HG03342 (cell line): Measurements from ENCODE around the gene NONO.
"Not testable (repeated sequence)": the region's sequence is repeated elsewhere in the genome, so short reads cannot be mapped to it uniquely, and the experiment has no call there.

Experiments
- ATAC-seq: cut with Tn5 transposase; IDR thresholded peaks from one replicate; pipeline ENCODE4 v1.9.1; 2021; ENCODE audit warnings: mild to moderate bottlenecking, moderate library complexity; ENCODE audit not compliant: unreplicated experiment

Gene NONO

GRCh38 chrX:71283403-71284143 lies at the start of gene NONO:
Gene NONO (plus strand): TSS chrX:71283635. CDS start chrX:71290638, 7,003 bp downstream.
- ATAC-seq, result peak; percentile 80

GRCh38 chrX:71235482-71235881 lies 48.0 kb upstream of the NONO start:
- ATAC-seq, result no peak

DNA sequence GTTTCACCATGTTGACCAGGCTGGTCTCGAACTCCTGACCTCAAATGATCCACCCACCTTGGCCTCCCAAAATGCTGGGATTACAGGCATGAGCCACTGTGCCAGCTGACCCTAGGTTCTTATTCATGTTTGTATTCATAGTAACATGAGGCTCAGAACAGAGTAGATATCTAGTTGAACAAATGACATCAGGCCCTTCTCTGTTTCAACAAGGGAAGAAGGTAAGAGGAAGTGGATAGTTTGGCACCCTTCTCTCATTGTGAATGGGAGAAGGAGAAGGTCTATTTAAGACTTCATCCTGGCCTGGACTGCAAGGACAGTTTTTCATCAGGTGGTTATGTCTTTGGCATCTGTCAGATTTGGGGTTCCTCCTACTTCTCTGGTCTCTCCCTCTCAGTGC lies 46.6 kb upstream of the NONO start:
- no peak for ATAC-seq

GRCh38 chrX:71239781-71240180 lies 43.7 kb upstream of the NONO start:
- ATAC-seq, result no peak

DNA sequence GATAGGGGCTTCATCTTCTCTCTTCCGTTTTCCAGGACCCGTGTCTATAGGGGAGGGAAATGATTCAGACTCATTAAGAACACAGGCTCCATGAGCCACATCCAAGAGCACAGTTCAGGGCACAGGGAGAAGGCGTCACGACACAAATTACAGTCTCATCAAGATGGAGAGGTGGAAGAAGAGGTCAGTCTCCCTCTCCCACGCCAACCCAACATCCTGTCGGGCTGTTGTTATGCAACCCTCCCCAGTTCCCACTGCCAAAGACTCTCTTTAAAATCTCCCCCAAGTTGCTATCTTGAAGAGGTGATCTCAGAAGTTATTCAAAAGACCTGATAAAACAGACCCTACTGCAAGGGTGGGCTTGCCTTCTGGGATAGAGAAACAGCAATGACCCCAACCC lies 42.1 kb upstream of the NONO start:
- ATAC-seq, result no peak

DNA sequence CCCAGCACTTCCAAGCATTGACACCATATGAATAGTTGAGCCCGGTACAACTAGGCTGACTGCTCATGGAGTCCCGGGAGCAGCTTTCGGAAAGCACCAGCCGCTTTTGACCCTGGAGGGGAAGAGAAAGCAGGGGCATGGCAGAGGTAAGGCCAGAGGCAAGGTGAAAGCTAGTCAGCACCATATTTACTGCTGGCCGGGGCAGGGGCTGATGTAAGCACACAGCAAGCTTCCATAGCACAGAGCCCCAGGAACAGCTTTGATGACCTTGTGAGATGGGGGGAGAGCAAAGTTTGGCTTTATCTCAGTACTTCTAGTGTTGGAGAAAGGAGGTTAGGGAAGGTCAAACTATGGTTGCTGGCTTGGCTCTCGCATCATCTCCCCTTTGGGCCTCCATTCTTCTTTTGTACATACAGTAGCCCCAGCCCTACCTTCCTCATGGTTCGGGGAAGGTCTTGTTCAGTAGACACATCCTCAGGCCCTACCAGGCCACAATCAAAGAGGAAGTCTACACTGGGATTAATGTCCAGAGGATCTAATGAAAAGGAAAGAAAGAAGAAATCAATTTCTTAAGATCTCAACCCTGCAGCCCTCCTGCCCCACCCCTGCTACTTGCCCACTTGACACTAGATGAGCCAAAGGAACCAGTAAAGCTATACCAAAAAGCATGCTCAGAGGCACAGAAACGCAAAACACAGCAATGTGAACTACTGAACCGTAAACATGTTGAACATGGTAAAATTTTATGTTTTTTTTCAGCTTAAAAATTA lies 38.9 kb upstream of the NONO start:
- ATAC-seq, result no peak

DNA sequence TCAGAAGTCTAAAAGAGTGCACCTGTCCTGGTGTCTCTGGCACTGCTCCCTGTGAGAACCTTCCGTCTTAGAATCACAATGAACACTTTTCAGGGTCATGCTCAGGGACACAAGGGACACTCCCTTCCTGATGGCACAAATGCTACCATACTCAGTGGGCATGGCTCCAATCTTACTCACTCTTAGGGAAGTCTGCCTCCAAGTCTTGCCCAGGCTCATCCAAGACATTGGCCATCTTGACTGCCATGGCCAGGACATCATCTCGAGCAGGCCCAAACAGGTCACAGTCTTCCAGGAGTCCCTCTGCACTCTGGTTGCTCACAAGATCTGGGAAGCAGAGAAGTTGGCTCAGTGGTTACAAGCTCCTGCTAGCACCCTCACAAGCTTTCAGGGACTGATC lies 38.3 kb upstream of the NONO start:
- no peak for ATAC-seq

DNA sequence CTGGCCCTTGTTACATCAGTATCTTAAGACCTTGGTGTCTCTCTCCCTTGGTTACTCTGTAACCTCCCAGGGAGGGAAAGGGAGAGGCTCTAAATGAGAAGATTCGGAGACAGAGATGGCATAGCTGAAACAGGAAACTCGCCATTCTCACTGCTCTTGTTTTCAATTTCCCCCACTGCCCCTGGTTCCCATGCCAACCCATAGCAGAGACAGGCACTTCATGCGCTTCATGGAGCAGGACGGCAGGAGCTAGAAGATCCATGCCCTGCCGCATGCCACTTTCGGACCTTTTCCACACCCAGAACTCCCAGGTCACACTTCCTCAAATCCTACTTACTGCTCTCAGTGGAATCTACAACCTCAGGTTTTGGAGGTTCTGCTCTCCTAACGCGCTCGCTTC lies 32.6 kb upstream of the NONO start:
- ATAC-seq, result no peak

DNA sequence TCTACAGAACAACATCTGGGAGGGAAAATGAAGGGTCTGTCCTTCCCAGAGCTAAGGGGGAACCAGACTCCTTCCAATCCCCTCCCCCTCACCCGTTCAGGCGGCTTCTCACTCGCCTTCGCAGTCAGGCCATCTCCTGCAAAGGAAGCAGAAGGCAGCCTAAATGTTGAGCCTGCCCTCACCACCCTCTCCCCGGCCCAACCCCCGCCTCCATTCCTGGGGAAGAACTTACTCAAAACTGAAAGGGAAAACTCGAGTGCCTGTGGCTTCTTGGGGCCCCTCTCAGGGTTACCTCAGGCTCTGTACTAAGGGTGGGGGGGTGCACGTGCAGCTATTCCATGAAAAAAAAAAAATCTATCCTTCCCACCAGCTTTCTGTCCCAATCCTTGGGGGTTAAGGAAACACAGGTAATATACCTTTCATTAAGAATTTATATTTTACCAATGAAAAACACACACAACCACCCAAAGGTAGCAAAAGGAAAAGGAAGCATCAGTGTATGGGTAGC lies 31.9 kb upstream of the NONO start:
- no peak for ATAC-seq

- no peak for ATAC-seq
Observed at GRCh38 chrX:71252221-71252620, 31.2 kb upstream of the NONO start.

DNA sequence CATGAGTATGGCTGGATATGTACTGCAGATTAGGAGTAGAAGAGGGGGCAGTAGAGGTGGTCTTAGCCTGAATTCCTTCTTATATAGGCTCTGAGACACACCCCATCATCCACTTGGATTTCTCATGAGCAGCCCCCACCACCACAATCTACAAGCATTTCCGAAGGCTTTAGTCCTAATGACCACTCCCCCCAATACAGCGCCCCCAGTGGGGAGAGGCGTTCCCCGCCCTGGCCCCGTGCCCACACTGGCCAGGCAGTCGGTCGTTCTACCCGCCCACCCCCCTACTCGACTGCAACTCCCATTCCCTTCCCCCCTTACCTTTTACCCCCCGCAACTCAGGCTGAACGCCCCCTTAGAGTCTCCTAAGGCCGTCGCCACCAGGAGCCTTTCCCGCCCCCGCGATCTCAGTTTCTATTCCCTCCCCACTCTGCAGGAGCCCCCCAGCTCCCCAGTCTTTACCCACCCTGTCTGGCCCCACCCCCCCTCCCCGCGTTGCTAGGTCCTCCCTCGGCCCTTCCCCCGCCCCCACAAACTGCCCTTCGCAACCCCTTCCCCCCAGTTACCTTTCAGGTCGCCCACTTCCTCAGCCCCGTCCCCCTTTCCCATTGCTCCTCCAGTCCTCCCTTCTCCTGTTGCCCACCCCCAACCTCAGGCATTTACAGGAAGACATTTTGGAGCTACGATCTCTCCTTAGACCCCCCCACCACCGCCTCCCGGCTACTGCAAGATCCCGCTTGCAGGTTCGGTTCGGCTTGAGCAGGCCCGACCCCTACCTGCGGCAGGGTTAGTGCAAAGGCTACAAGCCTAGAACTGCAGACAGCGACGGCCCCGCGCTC lies 30.0 kb upstream of the NONO start:
- no peak for ATAC-seq

- peak; percentile 86 for ATAC-seq
Observed at GRCh38 chrX:71254092-71254963, 29.1 kb upstream of the NONO start, which contains the start of gene ZMYM3. Gene ZMYM3 (minus strand): TSS chrX:71254140. CDS start chrX:71253255, 885 bp downstream.

- ATAC-seq, result no peak
Observed at GRCh38 chrX:71256051-71256450, 27.4 kb upstream of the NONO start.

GRCh38 chrX:71256856-71257255 lies 26.6 kb upstream of the NONO start:
- ATAC-seq, result no peak

GRCh38 chrX:71268624-71269023 lies 14.8 kb upstream of the NONO start:
- ATAC-seq, result not testable (repeated sequence)

- no peak for ATAC-seq
Observed at GRCh38 chrX:71269801-71270395, 13.5 kb upstream of the NONO start.

DNA sequence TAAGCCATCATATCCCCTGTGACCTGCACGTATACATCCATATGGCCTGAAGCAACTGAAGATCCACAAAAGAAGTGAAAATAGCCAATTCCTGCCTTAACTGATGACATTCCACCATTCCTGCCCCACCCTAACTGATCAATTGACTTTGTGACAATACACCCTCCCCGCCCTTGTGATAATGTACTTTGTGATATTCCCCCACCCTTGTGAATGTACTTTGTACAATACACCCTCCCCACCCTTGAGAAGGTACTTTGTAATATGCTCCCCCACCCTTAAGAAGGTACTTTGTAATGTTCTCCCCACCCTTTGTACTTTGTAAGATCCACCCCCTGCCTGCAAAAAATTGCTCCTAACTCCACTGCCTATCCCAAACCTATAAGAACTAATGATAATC lies 11.1 kb upstream of the NONO start:
- not testable (repeated sequence) for ATAC-seq

- not testable (repeated sequence) for ATAC-seq
Observed at GRCh38 chrX:71281300-71281699, 2.1 kb upstream of the NONO start.

GRCh38 chrX:71282514-71283402 lies 677 bp upstream of the NONO start:
- ATAC-seq, result peak; percentile 41
